ENCODE results near the gene AFAP1L2. TPM values are rescaled to one million over a fixed set of nuclear protein-coding genes. Genes with fewer than 3 reads are reported as not detected.

Gene AFAP1L2
- total RNA-seq, 1 donor from 2014 or later = 3.9 TPM

DNA sequence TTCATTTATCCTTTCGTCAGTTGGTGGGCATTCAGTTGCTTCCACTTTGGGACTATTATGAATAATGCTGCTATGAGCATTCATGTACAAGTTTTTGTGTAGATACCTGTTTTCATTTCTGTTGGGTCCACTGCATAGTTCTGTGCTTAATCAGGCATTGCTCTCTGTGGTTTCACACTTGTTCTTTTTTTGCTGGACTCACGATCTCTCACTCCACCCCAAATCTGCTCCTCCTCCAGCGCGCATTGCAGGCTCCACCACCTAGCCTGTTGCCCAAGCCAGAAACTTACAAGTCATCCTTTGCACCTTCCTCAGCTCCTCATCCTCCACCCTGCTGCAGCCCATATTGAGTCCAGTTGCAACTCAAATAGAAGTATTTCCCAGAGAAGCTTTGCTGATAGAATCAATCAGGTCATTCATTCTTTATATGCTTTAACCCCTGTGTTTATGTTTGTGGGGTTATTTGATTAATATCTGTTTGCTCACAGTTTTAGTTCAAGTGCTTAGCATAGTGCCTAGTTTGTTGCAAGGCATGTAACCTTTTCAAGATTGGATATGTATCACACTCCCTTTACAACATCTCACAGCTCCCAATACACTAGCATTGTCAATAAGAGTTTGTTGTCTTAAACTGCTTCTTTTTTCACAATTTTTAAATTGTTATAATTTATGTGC, 16.6 kb upstream of the AFAP1L2 start:
- DNase-seq (ENCODE audit: low spot score) = no peak
- intact Hi-C loops (cut with DNase I) = no loop called here

DNA sequence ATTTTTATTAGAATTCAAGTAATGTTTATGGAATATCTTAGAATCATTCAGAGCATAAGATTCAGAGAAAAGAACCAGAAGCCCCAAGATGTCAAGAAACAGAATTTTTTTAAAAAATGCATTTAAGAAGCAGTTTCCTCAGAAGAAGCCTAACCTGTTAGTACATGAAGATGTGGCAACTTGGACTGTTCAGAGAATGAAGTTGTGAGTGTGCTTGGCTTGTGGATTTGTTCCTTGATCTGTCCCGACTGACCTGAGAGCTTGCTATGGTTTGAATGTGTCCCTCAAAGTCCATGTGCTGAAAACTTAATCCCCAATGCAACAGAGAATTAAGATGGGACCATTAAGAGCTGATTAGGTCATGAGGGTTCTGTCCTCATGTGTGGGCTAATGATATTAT, 13.8 kb upstream of the AFAP1L2 start:
- intact Hi-C loops (cut with DNase I) = no loop called here
- DNase-seq (ENCODE audit: low spot score) = no peak

DNA sequence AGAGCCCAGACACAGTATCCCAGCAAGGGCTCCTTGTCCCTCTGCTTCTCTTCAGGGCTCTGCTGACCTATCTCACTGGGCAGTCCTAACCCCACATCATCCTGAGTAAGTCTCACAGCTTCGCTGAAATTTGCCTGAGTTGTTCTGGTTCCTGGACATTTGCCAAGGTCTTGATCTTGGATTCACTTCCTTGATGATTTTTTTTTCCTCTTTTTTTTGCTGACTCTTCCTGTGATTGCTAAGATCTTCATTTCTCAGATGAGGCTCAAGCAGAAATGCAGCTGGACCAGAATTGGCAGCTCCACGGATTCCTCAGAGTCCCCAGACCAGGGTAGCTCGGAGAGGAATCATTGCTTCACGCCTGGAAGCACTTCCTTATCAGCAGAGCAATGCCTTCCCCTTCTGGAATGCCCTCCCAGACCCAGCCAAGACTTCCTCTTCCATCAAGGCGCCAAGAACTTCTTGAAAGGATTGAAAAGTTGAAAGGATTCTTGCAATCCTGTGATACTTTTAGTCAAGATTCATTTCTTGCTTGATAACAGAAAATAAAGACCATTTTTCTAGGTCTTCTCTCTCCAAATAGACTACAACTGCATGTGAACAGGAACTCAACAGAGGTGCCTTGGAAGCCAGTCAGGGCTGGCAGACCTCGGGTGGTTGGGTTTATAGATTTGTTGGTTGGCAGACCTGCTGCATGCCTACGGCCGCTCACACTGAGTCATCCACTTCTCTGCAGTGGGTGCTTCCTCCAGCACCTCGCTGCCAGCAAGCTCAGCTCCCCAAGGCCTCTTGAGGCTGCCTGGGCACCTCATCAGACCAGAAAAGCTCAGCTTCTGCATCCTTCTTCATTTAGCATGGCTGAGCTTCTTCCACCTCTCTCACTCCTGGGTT, 8.8 kb upstream of the AFAP1L2 start:
- no peak for DNase-seq (ENCODE audit: low spot score)
- intact Hi-C loops (cut with DNase I) = no loop called here

DNA sequence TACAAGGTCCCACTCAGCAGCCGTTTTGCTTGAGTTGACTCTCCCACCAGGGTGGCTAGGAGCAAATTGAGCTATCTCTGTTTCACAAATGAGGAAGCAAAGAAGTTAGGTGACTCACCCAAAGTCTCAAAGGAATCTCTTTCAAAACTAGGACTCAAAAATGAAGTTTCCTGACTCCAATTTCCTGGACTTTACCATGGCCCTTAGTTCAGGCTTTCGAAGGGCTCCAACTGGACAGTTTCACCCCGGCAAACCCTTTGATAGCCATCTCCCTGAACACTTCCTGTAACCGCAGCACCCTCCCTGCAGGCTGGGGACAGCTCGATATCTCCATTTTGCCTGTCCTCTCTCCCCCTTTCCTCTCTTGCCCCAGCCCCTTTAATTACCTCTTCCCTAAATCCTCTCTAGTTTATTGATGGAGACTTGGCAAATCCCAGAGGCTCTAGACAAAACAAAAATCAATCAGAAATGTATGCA, 4.7 kb upstream of the AFAP1L2 start:
- DNase-seq (ENCODE audit: low spot score) = no peak
- intact Hi-C loops (cut with DNase I) = loop anchor here (10.0 kb wide), 1 partner anchor 104 kb away; no protein-coding TSS in a partner anchor

DNA sequence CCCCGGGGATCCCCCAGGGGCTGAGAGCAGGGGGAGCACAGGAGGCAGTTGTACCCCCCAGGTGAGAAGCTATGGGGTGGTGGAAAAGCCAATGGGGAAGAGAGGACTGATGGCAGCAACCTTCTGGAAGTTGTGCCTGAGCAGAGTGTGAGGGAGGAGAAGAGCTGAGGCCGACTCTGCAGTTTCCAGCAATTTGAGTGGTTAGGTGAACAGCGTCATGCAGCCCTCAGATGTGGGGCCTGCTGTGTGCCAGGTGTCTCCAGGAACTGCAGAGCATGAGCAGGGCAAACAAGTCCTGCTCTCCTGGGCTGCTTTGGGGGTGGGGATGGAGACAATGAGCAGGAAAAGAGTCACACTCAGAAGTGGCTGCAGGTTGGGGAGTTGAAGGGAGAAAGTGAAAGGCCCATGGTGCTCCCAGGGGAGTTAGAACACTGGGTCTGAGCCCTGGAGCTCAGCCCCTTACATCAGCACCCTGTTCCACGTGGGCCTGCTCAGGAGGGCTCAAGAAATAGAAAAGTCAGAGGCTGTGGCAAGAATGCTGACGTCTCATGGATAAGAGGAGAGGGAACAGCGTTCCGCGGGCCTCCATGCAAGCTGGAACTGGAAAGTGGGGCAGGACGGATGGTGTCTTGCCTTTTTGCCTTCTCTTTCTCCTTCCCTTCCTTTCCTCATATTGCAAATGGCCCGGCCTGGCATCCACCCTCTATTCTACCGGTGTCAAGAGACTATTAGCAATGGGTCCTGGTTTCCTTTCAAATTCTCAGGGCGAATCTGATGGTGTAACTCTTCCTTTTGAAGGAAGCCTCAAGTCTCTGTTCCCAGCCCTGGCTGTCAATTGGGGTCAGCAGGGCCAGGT, 4.0 kb upstream of the AFAP1L2 start:
- intact Hi-C loops (cut with DNase I) = loop anchor here (10.0 kb wide), 1 partner anchor 104 kb away; no protein-coding TSS in a partner anchor
- no peak for DNase-seq (ENCODE audit: low spot score)

DNA sequence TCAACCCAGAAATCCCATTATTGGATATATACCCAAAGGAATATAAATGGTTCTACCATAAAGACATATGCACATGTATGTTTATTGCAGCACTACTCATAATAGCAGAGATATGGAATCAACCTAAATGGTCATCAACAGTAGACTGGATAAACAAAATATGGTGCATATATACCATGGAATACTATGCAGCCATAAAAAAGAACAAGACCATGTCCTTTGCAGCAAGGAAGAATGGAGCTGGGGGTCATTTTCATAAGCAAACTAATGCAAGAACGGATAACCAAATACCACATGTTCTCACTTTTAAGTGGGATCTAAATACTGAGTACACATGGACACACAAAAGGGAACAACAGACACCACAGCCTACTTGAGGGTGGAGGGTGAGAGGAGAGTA, 2.2 kb upstream of the AFAP1L2 start:
- intact Hi-C loops (cut with DNase I) = loop anchor here (10.0 kb wide), 1 partner anchor 102 kb away; no protein-coding TSS in a partner anchor

DNA sequence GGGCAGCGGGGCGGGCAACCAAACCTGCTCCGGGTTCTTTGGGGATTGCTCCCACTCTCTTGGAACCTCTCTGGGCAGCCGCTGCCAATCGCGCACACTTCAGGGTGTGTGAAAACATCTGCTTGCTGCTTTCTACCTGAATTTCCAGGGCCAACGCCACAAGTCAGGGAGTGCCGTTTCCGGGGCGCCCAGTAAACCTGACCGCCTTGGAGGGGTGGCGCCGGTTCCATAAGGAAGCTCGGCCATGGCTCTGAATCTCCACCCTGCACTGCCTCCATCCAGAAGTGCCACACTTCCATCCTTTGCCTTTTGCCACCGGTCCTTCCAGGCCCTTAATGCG, 679 bp upstream of the AFAP1L2 start:
- DNase-seq (ENCODE audit: low spot score) = no peak
- intact Hi-C loops (cut with DNase I) = loop anchor here (10.0 kb wide), 1 partner anchor 100 kb away; no protein-coding TSS in a partner anchor

More for the DNA sequence above, 2.2 kb upstream of the AFAP1L2 start:
- no peak for DNase-seq (ENCODE audit: low spot score)

DNA sequence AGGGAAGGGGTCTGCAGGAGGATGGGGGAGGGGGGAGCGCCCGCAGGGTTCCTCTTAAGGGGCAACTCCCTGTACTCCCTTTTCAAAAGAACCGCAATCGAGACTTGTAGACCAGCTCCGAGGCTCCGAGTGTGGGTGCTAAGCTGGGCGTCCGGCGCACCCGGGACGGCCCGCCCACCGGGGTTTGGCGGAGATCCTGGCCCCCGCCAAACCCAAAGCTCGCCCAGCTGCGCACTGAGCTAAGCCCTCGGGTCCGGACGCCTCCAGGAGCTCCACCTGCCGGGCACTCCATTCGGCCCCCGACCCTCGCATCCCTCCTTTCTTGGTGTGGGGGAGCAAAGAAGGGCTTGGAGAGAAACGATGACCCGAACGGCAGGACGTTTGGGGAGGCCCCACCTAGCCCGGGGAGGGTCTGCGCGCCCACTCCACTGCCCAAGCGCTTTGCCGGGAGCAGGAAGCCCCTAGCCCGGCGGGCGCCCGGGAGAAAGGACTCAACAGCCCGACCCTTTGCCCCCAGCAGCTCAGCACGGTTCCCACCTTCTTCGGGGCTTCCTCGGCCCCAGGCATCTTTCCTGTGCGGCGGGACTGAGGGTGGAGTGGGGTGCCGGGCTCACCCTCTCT, 651 bp downstream of the AFAP1L2 start:
- DNase-seq (ENCODE audit: low spot score) = no peak
- intact Hi-C loops (cut with DNase I) = loop anchor here (5.0 to 10.0 kb wide), 2 partner anchors 71 to 99 kb away; no protein-coding TSS in a partner anchor

DNA sequence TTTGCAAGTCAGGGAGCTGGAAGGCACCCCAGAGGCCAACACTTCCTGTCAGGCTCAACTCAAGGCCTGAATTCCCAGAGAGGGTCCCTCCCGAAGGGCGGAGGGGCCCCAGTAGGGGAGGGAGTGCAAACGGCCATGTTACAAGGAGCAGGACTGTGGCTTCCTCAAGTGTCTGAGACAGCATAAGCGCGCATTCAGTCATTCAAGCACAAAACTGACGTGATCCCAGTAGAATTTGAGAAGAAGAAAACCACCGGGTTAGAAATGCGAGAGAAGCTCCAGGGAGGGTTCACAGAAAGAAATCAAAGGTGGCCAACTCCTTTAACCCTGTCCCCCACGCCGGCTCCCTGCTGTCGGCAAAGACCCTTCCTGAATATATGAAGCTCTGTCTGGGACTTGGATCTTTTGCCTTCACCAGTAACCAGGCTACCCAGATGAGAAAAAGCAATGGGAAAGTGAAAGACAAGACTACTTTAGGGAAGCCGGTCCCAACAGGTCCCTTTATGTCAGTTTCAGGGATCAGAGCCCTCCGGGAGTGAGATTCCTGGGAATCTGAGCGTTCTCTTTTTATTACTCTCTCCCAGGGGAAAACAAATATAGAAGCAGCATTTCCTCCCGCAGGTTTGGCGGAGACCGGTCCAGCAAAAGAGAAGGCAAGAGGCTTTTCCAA, 1.3 kb downstream of the AFAP1L2 start:
- intact Hi-C loops (cut with DNase I) = loop anchor here (5.0 to 10.0 kb wide), 2 partner anchors 71 to 98 kb away; no protein-coding TSS in a partner anchor

DNA sequence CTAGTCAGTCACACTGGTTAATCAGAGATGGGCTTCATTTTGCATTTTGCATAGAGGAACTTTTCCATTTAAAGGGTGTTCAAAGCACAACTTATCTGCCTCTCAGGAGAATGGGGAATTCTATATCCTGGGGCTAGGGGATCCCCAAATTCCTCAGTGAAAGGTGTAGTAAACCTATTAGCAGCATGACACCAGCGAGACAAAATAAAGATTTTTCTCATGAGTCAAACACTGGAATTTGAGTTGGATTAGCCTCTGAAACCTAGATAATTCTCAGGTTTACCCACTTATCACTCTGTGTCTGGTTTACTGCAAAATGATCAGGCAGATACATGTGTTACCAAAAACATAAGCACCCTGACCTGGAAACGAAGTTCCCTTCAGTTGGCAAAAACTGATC, 2.1 kb downstream of the AFAP1L2 start:
- DNase-seq (ENCODE audit: low spot score) = no peak
- intact Hi-C loops (cut with DNase I) = loop anchor here (5.0 to 10.0 kb wide), 2 partner anchors 70 to 97 kb away; no protein-coding TSS in a partner anchor

More for the DNA sequence above, 1.3 kb downstream of the AFAP1L2 start:
- DNase-seq (ENCODE audit: low spot score) = no peak

DNA sequence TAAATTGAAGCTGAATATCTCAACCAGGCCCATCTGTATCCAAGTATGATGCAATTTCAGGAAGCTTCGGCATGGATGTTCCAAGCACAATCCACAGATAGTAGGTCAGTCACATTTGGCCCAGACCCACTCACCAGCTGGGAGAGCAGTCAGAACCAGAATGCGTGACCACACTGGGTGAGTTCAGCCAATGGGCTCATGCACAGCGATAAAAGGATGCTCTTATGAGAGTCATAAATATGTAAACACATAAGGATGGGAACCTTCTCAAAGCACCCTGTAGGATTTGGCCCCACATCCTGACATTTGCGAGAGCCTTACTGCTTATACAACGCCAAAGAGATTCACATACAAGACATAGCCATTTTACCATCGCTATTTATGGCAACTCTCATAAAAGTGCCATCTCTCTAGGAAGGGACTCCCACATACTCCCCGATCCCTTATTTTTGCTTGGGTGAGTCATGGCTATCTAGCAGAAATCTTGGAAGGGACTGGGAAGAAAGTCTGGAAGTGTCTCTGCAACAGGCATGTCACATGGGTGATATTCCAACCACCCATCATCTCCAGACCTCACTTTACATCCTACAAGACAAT, 3.0 kb downstream of the AFAP1L2 start:
- intact Hi-C loops (cut with DNase I) = loop anchor here (5.0 to 10.0 kb wide), 2 partner anchors 69 to 96 kb away; no protein-coding TSS in a partner anchor

DNA sequence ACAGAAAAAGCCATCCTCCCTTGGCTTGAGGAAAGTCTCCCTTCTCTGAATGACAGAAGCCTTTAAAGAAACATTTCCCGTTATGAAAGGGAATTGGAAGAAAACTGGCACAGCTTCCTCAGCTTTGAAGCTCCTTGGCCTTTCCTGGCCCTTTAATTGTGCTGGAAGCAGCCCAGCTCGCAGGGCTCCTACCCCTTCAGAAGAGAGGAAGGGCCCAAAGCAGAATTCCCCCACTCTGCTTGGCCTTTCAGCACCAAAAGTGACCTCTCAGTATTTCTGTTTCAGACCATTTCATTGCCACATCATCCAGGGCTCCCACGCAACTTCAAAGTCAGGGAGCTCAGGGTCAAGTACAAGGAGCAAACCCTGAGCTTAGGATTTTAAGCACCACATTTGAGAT, 4.2 kb downstream of the AFAP1L2 start:
- intact Hi-C loops (cut with DNase I) = loop anchor here (5.0 to 10.0 kb wide), 2 partner anchors 68 to 95 kb away; no protein-coding TSS in a partner anchor
- no peak for DNase-seq (ENCODE audit: low spot score)

More for the DNA sequence above, 3.0 kb downstream of the AFAP1L2 start:
- no peak for DNase-seq (ENCODE audit: low spot score)

DNA sequence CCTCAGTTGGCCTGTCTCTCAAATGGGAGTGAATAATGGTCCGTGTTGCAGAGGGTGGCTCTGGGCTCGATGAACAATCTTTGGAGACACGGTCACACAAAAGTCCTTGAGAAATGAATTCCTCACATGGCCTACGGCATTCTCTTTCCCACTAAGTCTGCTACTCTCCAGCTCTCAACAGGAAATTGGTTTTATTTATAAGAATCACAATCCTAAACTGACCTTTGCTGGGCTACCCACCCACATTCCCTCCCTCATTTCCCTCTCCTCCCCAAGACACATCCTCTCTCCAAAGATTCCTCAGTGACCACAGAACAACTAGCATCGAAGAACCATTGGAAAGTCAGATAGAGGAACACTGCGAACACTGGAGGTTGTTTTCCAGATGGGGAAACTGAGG, 4.7 kb downstream of the AFAP1L2 start:
- intact Hi-C loops (cut with DNase I) = no loop called here
- DNase-seq (ENCODE audit: low spot score) = no peak

DNA sequence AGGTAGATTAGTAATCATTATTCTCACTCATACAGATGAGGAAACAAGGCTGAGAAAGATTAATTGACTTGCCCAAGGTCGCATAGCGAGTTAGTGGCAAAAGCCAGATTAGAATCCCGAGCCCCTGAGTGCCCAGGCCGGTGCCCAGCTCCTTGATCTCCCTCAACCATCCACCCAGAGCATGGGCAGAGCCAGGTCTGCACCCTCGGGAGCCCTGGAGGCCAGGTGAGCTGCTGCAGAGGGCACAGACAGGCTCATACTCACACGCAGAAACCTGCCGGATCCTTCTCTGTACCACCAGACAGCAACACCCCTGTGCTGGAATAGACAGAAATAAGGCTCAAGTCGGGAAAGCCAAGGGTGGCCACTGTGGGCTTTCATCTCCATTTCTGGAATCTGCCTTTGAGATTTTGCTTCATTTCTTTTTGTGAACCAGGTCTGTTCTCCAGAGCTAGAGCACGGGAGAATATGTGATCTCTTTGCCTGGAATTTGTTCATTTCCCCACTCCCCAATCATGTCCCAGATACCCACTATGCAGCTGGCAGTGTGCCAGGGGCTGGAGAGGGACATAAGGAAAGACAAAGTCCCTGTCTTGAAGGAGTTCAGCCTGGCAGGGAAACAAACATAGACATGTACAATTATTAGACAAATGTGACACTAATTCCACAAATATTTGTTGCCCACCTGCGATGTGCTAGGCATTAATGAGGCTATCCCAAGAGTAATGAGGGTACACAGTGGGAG, 5.5 kb downstream of the AFAP1L2 start:
- no peak for DNase-seq (ENCODE audit: low spot score)
- intact Hi-C loops (cut with DNase I) = no loop called here

DNA sequence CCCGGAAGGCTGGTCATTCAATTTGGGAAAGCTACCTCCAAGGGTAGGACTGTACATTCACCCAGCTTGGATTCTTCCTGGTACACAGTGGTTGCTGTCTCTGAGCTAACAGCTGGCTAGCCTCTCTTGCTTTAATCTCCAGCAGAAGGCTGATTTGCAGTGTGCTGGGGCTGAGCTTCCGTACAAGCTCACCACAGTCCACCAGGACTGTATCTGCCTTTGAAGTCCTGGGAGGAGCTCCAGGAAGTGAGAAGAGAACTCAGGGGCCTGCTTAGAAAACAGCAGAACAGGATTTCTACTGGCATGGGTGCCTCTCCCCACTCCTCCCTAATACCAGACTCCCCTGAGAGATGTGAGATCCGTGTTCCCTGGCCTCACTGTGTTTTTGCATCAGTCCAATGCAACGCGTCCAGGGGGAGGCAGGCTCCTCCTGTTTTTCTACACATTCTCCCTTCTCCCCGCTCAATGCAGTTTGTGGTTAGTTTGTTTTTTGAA, 6.6 kb downstream of the AFAP1L2 start:
- DNase-seq (ENCODE audit: low spot score) = no peak
- intact Hi-C loops (cut with DNase I) = no loop called here

DNA sequence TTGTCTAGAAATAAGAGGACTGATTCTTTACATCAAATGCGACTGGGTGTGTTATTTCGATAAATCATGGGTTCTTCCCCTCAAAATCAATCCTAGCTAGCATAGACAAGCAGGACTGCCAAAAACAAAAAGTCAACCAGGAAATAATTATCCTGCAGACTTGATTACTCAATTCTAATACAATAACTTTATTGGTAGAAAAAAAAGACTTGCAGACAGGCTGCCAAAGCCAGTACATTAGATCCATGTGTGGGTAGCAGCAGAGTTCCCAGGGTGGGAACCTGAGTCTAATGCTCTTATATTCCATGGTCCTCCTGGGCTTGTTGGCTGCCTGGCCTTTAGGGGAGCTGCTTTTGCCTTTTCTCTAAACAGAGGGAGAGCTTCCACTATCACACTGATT, 7.8 kb downstream of the AFAP1L2 start:
- intact Hi-C loops (cut with DNase I) = no loop called here
- no peak for DNase-seq (ENCODE audit: low spot score)

DNA sequence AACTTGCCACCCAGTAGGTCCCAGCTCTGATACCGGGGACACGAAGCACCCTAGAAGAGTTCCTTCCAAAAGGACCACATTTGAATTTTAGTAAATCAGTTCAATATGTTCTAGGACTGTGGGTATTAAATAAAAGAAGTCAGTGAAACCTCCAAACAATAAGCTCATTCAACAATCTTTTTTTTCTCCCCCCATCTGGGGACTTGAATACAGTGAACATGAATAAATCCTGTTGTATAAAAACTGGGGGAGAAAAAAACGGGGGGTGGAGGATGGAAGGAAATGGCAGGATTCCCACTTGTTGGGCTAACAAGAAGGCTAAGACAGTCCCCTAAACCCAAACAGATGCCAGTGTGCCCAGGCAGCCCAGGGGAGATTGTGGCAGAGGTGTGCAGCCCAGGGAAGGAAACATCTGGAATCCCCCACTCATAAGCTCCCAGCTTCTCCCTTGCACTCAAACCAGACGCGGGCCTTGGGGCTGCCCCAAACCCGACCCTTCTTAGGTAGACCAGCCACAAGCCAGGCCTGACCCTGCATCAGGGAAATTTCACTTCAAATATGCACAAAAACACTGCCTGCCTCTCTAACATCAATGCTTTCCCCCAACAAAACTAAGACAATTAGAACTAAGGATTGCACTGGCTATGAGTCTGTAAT, 8.8 kb downstream of the AFAP1L2 start:
- no peak for DNase-seq (ENCODE audit: low spot score)
- intact Hi-C loops (cut with DNase I) = no loop called here
